Parathyroid adenoma (tissue), 2 donors: Measurements from ENCODE around the gene OSBPL1A.

Source experiments
- H2AFZ ChIP-seq: fragments of 300-600 bp; sonication (generic); one replicate; pipeline ENCODE4 v1.7.0; 2017; ENCODE audit warnings: antibody characterized with exemption, mild to moderate bottlenecking
- H3K27ac ChIP-seq: fragments of 300-600 bp; sonication (generic); one replicate; pipeline ENCODE4 v1.7.0; 2017
- H3K27me3 ChIP-seq: fragments of 300-600 bp; sonication (generic); one replicate; pipeline ENCODE4 v1.7.0; 2017; ENCODE audit warnings: low read length; ENCODE audit not compliant: control insufficient read depth, insufficient read depth
- H3K36me3 ChIP-seq: fragments of 300-600 bp; sonication (generic); one replicate; pipeline ENCODE4 v1.7.0; 2017; ENCODE audit warnings: low read length; ENCODE audit not compliant: control insufficient read depth, insufficient read depth
- H3K4me1 ChIP-seq: fragments of 300-600 bp; sonication (generic); one replicate; pipeline ENCODE4 v1.7.0; 2017; ENCODE audit warnings: control low read depth
- H3K4me2 ChIP-seq: fragments of 300-600 bp; sonication (generic); one replicate; pipeline ENCODE4 v1.7.0; 2017; ENCODE audit warnings: low read length
- H3K4me3 ChIP-seq: fragments of 300-600 bp; sonication (generic); one replicate; pipeline ENCODE4 v1.7.0; 2017; ENCODE audit warnings: low read depth, low read length
- H3K79me2 ChIP-seq: fragments of 300-600 bp; sonication (generic); one replicate; pipeline ENCODE4 v1.7.0; 2017; ENCODE audit warnings: control low read depth
- H3K9ac ChIP-seq: fragments of 300-600 bp; sonication (generic); one replicate; pipeline ENCODE4 v1.7.0; 2017; ENCODE audit warnings: mild to moderate bottlenecking
- H3K9me3 ChIP-seq: fragments of 300-600 bp; sonication (generic); one replicate; pipeline ENCODE4 v1.7.0; 2017; ENCODE audit warnings: low read length; ENCODE audit not compliant: control insufficient read depth
- CTCF ChIP-seq: fragments of 300-600 bp; sonication (generic); IDR thresholded peaks from one replicate; pipeline ENCODE4 v1.7.0; 2017; ENCODE audit warnings: antibody characterized with exemption, mild to moderate bottlenecking
- donor health status: primary hyperparathyroidism.

The OSBPL1A gene

GRCh38 chr18:24118750-24119577, 278.7 kb downstream of the OSBPL1A start:
- TF ChIP-seq CTCF, result peak; percentile 95
- no peaks in the 10 kb centered on the region for H3K27me3 ChIP-seq
- no peak overlapping the region for H3K27ac ChIP-seq
- no peaks in the 10 kb centered on the region for H3K79me2 ChIP-seq
- no peaks in the 10 kb centered on the region for H3K4me1 ChIP-seq
- H3K4me2 ChIP-seq, result no peak overlapping the region
- H3K9me3 ChIP-seq, result no peaks in the 10 kb centered on the region
- H2AFZ ChIP-seq, result no peak overlapping the region
- no peak overlapping the region for H3K4me3 ChIP-seq
- no peaks in the 10 kb centered on the region for H3K36me3 ChIP-seq
- no peak overlapping the region for H3K9ac ChIP-seq

GRCh38 chr18:24115628-24116027, 282.0 kb downstream of the OSBPL1A start:
- no peak overlapping the region for H3K4me2 ChIP-seq
- H3K4me3 ChIP-seq, result no peak overlapping the region
- TF ChIP-seq CTCF, result no peak
- H3K9ac ChIP-seq, result no peak overlapping the region
- H3K27ac ChIP-seq, result no peak overlapping the region
- H2AFZ ChIP-seq, result no peak overlapping the region
- H3K36me3 ChIP-seq, result no peaks in the 10 kb centered on the region
- H3K9me3 ChIP-seq, result no peaks in the 10 kb centered on the region
- H3K79me2 ChIP-seq, result no peaks in the 10 kb centered on the region
- H3K27me3 ChIP-seq, result no peaks in the 10 kb centered on the region
- H3K4me1 ChIP-seq, result no peaks in the 10 kb centered on the region

GRCh38 chr18:24114924-24115549, 282.6 kb downstream of the OSBPL1A start:
- Histone ChIP-seq H3K4me3 (no peak overlapping the region), H3K36me3 (no peaks in the 10 kb centered on the region), H3K4me1 (no peaks in the 10 kb centered on the region), H3K4me2 (no peak overlapping the region), H3K27me3 (no peaks in the 10 kb centered on the region), H2AFZ (no peak overlapping the region), H3K27ac (no peak overlapping the region), H3K9ac (no peak overlapping the region), H3K79me2 (no peaks in the 10 kb centered on the region), H3K9me3 (no peaks in the 10 kb centered on the region)
- TF ChIP-seq CTCF, result no peak

- Histone ChIP-seq H3K4me2 (no peak overlapping the region), H3K79me2 (no peaks in the 10 kb centered on the region), H3K4me3 (no peak overlapping the region), H3K4me1 (no peaks in the 10 kb centered on the region), H3K36me3 (no peaks in the 10 kb centered on the region), H3K27me3 (no peaks in the 10 kb centered on the region), H2AFZ (no peak overlapping the region), H3K9ac (no peak overlapping the region), H3K9me3 (no peaks in the 10 kb centered on the region), H3K27ac (no peak overlapping the region)
- TF ChIP-seq CTCF, result no peak
Observed at GRCh38 chr18:24112874-24113615, 284.6 kb downstream of the OSBPL1A start.
